HCT116 (cell line): Measurements from ENCODE around the gene SMIM5. TPM values are rescaled to one million over a fixed set of nuclear protein-coding genes. Genes with fewer than 3 reads are reported as not detected.

Source experiments
- ATAC-seq: fragments of 200-7000 bp; cut with Tn5 transposase; 2 replicates; pipeline ENCODE4 v1.9.1; 2020; ENCODE audit warnings: mild to moderate bottlenecking, moderate library complexity
- BruUV-seq: library from RNA; stranded (reverse); fragments of 400-500 nt; replicated peaks from 2 replicates; lab custom pipeline; 2021; lab: Mats Ljungman, UMichigan
- CTCF ChIA-PET: fragments of 300-600 bp; sonication (Branson Sonifier 250); formaldehyde crosslinking; loops from one replicate; lab custom pipeline; 2021; ENCODE audit warnings: antibody characterized with exemption; lab: Charles Lee
- POLR2A ChIA-PET: fragments of 300-600, 350-600 bp; sonication (Branson Sonifier 250); formaldehyde crosslinking; loops from one replicate; lab custom pipeline; 2021; ENCODE audit warnings: antibody characterized with exemption; lab: Charles Lee
- RAD21 ChIA-PET, 2 experiments: fragments of 300-600 bp; sonication (Branson Sonifier 250); formaldehyde crosslinking; loops; one replicate each; lab custom pipeline; 2023; ENCODE audit warnings: low total read pairs in 2 of 2; ENCODE audit not compliant: uncharacterized antibody in 2 of 2, unreplicated experiment in 2 of 2, low non-redundant PET in 1 of 2; lab: Charles Lee
- DNase-seq: peaks from one replicate; pipeline ENCODE4 v3.0.0-alpha.2; 2010; ENCODE audit warnings: low read depth, low spot score
- H2AFZ ChIP-seq: fragments of 200-600 bp; shearing (Covaris generic), sonication (generic); 2 replicates; pipeline ENCODE4 v1.6.1; 2017; ENCODE audit warnings: low read depth, mixed run types, mixed read lengths, antibody characterized with exemption, low read length; ENCODE audit not compliant: poor library complexity, severe bottlenecking
- H3K27ac ChIP-seq: 2 replicates; pipeline ENCODE4 v1.5.1; 2012; ENCODE audit warnings: low read depth, low read length
- H3K27me3 ChIP-seq: fragments of 200-600 bp; sonication (generic); 2 replicates; pipeline ENCODE4 v1.6.1; 2016; ENCODE audit warnings: mixed run types, low read length, mixed read lengths; ENCODE audit not compliant: insufficient read depth
- H3K36me3 ChIP-seq, 2 experiments: fragments of 200-500 bp in 1 of 2; fragments of 200-600 bp in 1 of 2; sonication (Bioruptor generic) in 1 of 2; sonication (generic) in 1 of 2; 2 replicates each; pipeline versions ENCODE4 v1.5.1 to v1.6.1; 2014 to 2016; ENCODE audit warnings: low read length in 2 of 2, inconsistent platforms in 1 of 2, mixed read lengths in 1 of 2, mixed run types in 1 of 2; ENCODE audit not compliant: insufficient read depth in 2 of 2, control insufficient read depth in 1 of 2
- H3K4me1 ChIP-seq, 2 experiments: fragments of 200-600 bp in 1 of 2; sonication (generic) in 1 of 2; 2 replicates each; pipeline versions ENCODE4 v1.5.1 to v1.6.1; 2012 to 2017; ENCODE audit warnings: low read length in 2 of 2, inconsistent platforms in 1 of 2, mild to moderate bottlenecking in 1 of 2, mixed read lengths in 1 of 2, mixed run types in 1 of 2, moderate library complexity in 1 of 2; ENCODE audit not compliant: insufficient read depth in 2 of 2, control insufficient read depth in 1 of 2
- H3K4me2 ChIP-seq: fragments of 200-600 bp; sonication (generic); 2 replicates; pipeline ENCODE4 v1.6.1; 2017; ENCODE audit warnings: mixed run types, low read length, mixed read lengths
- H3K4me3 ChIP-seq, 2 experiments: fragments of 200-600 bp in 1 of 2; sonication (generic) in 1 of 2; replicated peaks in 1 of 2; 2 replicates each; pipeline ENCODE4 v1.5.1; 2011 to 2016; ENCODE audit warnings: low read length in 2 of 2, control low read depth in 1 of 2, low read depth in 1 of 2, mild to moderate bottlenecking in 1 of 2, mixed read lengths in 1 of 2, mixed run types in 1 of 2
- H3K79me2 ChIP-seq: fragments of 200-600 bp; sonication (generic); 2 replicates; pipeline ENCODE4 v1.6.1; 2017; ENCODE audit warnings: mild to moderate bottlenecking, mixed run types, low read length, moderate library complexity, mixed read lengths; ENCODE audit not compliant: insufficient read depth
- H3K9ac ChIP-seq: fragments of 200-600 bp; sonication (generic); 2 replicates; pipeline ENCODE4 v1.6.1; 2016; ENCODE audit warnings: low read length, mixed read lengths
- H3K9me2 ChIP-seq: fragments of 200-600 bp; sonication (generic), shearing (Covaris generic); 2 replicates; pipeline ENCODE4 v1.6.1; 2017; ENCODE audit warnings: mixed run types, mild to moderate bottlenecking, moderate library complexity; ENCODE audit not compliant: insufficient read depth
- H3K9me3 ChIP-seq, 2 experiments: fragments of 200-500 bp in 1 of 2; fragments of 200-600 bp in 1 of 2; sonication (Bioruptor generic) in 1 of 2; sonication (generic) in 1 of 2; 2 replicates each; pipeline ENCODE4 v1.6.1; 2014 to 2017; ENCODE audit warnings: low read length in 2 of 2, mixed read lengths in 2 of 2, inconsistent platforms in 1 of 2, low read depth in 1 of 2, mild to moderate bottlenecking in 1 of 2, mixed run types in 1 of 2, moderate library complexity in 1 of 2; ENCODE audit not compliant: control insufficient read depth in 1 of 2, insufficient read depth in 1 of 2
- H4K20me1 ChIP-seq: fragments of 200-600 bp; sonication (generic), shearing (Covaris generic); 2 replicates; pipeline ENCODE4 v1.6.1; 2017; ENCODE audit warnings: mixed run types, mild to moderate bottlenecking, moderate library complexity; ENCODE audit not compliant: insufficient read depth
- CBX3 ChIP-seq: IDR thresholded peaks from 2 replicates; pipeline ENCODE4 v1.6.1; 2012; ENCODE audit warnings: low read depth
- CEBPB ChIP-seq: IDR thresholded peaks from 2 replicates; pipeline ENCODE4 v1.6.1; 2012; ENCODE audit warnings: low read depth
- CTCF ChIP-seq, 3 experiments: fragments of 200-600 bp in 1 of 3; sonication (generic) in 1 of 3; IDR thresholded peaks in 2 of 3; conservative IDR thresholded peaks in 1 of 3; 2 replicates each; pipeline ENCODE4 v1.5.1; 2012 to 2017; ENCODE audit warnings: low read depth in 2 of 3, low read length in 2 of 3, antibody characterized with exemption in 1 of 3, borderline replicate concordance in 1 of 3, control low read depth in 1 of 3, mild to moderate bottlenecking in 1 of 3, mixed read lengths in 1 of 3, mixed run types in 1 of 3, moderate library complexity in 1 of 3; ENCODE audit not compliant: insufficient read depth in 1 of 3
- EGR1 ChIP-seq: IDR thresholded peaks from 2 replicates; pipeline ENCODE4 v1.6.1; 2012; ENCODE audit warnings: low read depth
- EZH2 ChIP-seq: fragments of 200-600 bp; sonication (generic); IDR thresholded peaks from 2 replicates; pipeline ENCODE4 v1.6.1; 2017; ENCODE audit warnings: antibody characterized with exemption, mixed run types
- EZH2phosphoT487 ChIP-seq: fragments of 200-600 bp; IDR thresholded peaks from 2 replicates; pipeline ENCODE4 v1.6.1; 2018; ENCODE audit warnings: antibody characterized with exemption, borderline replicate concordance
- FOSL1 ChIP-seq: IDR thresholded peaks from 2 replicates; pipeline ENCODE4 v1.6.1; 2012; ENCODE audit warnings: low read depth
- JUND ChIP-seq: IDR thresholded peaks from 2 replicates; pipeline ENCODE4 v1.6.1; 2012
- POLR2AphosphoS5 ChIP-seq: IDR thresholded peaks from 2 replicates; pipeline ENCODE4 v1.6.1; 2011; ENCODE audit warnings: mild to moderate bottlenecking, low read depth, low read length, moderate library complexity
- RAD21 ChIP-seq: IDR thresholded peaks from 2 replicates; pipeline ENCODE4 v1.6.1; 2012; ENCODE audit warnings: low read depth, mild to moderate bottlenecking
- REST ChIP-seq: IDR thresholded peaks from 2 replicates; pipeline ENCODE4 v1.6.1; 2012; ENCODE audit warnings: low read depth
- SIN3A ChIP-seq: IDR thresholded peaks from 2 replicates; pipeline ENCODE4 v1.6.1; 2012; ENCODE audit warnings: low read depth
- SRF ChIP-seq: IDR thresholded peaks from 2 replicates; pipeline ENCODE4 v1.6.1; 2012; ENCODE audit warnings: low read depth
- TCF7L2 ChIP-seq: IDR thresholded peaks from 2 replicates; pipeline ENCODE4 v1.7.0; 2011; ENCODE audit warnings: borderline replicate concordance, inconsistent platforms; ENCODE audit not compliant: insufficient read depth, insufficient read length; ENCODE audit errors: extremely low read depth
- YY1 ChIP-seq: IDR thresholded peaks from 2 replicates; pipeline ENCODE4 v1.6.1; 2011; ENCODE audit warnings: low read length, low read depth, moderate library complexity, mild to moderate bottlenecking; ENCODE audit not compliant: insufficient replicate concordance; ENCODE audit errors: extremely low read depth
- ZBTB33 ChIP-seq: IDR thresholded peaks from 2 replicates; pipeline ENCODE4 v1.6.1; 2011; ENCODE audit warnings: mild to moderate bottlenecking, low read length, moderate library complexity; ENCODE audit not compliant: insufficient replicate concordance; ENCODE audit errors: extremely low read depth
- ZFX ChIP-seq: fragments of 450-650 bp; IDR thresholded peaks from 2 replicates; pipeline ENCODE4 v1.6.1; 2017
- ZNF274 ChIP-seq: fragments of 200-500 bp; sonication (Bioruptor generic); IDR thresholded peaks from 2 replicates; pipeline ENCODE4 v1.6.1; 2014; ENCODE audit warnings: mild to moderate bottlenecking, low read depth, low read length, inconsistent platforms
- intact Hi-C: fragments of 100-400 bp; cut with micrococcal nuclease; formaldehyde crosslinking; loops from 2 replicates; pipeline ENCODE4 v1.10.0; 2022
- total RNA-seq: library from RNA; stranded (reverse); gene quantifications from one replicate; pipeline ENCODE4 v1.2.1, GENCODE V29; 2021; ENCODE audit not compliant: unreplicated experiment
- TF ChIP-seq, protein P1 (sequence below): IDR thresholded peaks from 2 replicates; pipeline ENCODE4 v1.6.1; 2012
- TF ChIP-seq, protein P2 (sequence below): IDR thresholded peaks from 2 replicates; pipeline ENCODE4 v1.6.1; 2012

SMIM5 gene
- total RNA-seq, 1 experiment from 2014 or later, result 0.12 TPM

- Histone ChIP-seq H2AFZ (no peak overlapping the region), H3K4me2 (no peak overlapping the region), H3K79me2 (no peaks in the 10 kb centered on the region), H3K4me1 (peaks cover 12 to 17% of the 10 kb centered on the region in 2 experiments), H3K27me3 (no peaks in the 10 kb centered on the region), H3K36me3 (no peaks in the 10 kb centered on the region), H3K4me3 (no peak overlapping the region), H3K9ac (no peak overlapping the region), H4K20me1 (no peaks in the 10 kb centered on the region), H3K9me3 (no peaks in the 10 kb centered on the region), H3K9me2 (no peaks in the 10 kb centered on the region), H3K27ac (no peak overlapping the region)
- TF ChIP-seq, protein P1, sequence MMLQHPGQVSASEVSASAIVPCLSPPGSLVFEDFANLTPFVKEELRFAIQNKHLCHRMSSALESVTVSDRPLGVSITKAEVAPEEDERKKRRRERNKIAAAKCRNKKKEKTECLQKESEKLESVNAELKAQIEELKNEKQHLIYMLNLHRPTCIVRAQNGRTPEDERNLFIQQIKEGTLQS, result no peak
- TF ChIP-seq TCF7L2 (no peak), CTCF (IDR thresholded peaks at IDR 0.05 in 2 of 3, conservative IDR thresholded peaks at IDR 0.05 in 1 of 3; ENCODE audit: borderline replicate concordance in 1 of 3, insufficient read depth in 1 of 3, low read depth in 2 of 3, low read length in 2 of 3) (no peak), EZH2phosphoT487 (no peak), EZH2 (no peak), REST (no peak), POLR2AphosphoS5 (no peak), ZFX (no peak), CBX3 (no peak), EGR1 (no peak), ZBTB33 (no peak), CEBPB (no peak), JUND (no peak), ZNF274 (no peak), RAD21 (no peak), SIN3A (no peak), SRF (no peak), FOSL1 (no peak), YY1 (no peak)
- TF ChIP-seq, protein P2, sequence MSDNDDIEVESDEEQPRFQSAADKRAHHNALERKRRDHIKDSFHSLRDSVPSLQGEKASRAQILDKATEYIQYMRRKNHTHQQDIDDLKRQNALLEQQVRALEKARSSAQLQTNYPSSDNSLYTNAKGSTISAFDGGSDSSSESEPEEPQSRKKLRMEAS, result no peak
- DNase-seq (no peak), ATAC-seq (no peak)
- RAD21 ChIA-PET, result interaction anchor here in 1 of 2 experiments (1.4 kb wide), 1 partner anchor 121 kb away, joined by 4 read pairs; no protein-coding TSS in a partner anchor
- POLR2A ChIA-PET, result interaction anchor here (1.1 to 1.2 kb wide), 2 partner anchors 28 to 91 kb away, joined by 3 to 5 read pairs; no protein-coding TSS in a partner anchor
- intact Hi-C loops, result no loop called here
- CTCF ChIA-PET, result interaction anchor here (1.3 to 2.4 kb wide), 4 partner anchors 9 to 119 kb away, joined by 3 to 12 read pairs (median 7); a partner anchor contains a TSS
- no TSS peak for BruUV-seq
These were observed 4.1 kb upstream of the SMIM5 start for GRCh38 chr17:75629157-75629556.
